HG03039 (cell line): ENCODE data around the gene KATNBL1.

ENCODE experiments used
- ATAC-seq: cut with Tn5 transposase; IDR thresholded peaks from one replicate; pipeline ENCODE4 v1.9.1; 2021; ENCODE audit warnings: mild to moderate bottlenecking, moderate library complexity; ENCODE audit not compliant: unreplicated experiment

The KATNBL1 gene

GRCh38 chr15:34119291-34119690 is 90.6 kb downstream of the KATNBL1 start:
- no peak for ATAC-seq

DNA sequence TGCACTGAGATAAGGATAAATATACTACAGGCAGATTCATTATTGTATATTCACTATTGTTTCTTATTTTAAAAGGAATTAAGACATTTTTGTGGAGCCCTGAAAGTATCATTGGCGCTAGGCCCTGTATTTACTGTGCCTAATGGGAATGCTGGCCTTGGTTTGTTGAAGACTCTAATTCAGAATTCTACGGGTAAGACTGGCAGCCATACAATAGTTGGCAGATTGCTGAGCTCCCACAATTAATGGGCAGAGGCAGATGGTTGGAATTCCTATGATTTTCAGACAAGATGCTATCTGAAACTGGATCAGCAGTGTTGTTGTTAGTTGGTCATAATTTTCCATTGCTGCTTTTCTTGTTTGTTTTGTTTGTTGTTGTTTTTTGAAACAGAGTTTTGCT is 93.3 kb downstream of the KATNBL1 start:
- no peak for ATAC-seq

DNA sequence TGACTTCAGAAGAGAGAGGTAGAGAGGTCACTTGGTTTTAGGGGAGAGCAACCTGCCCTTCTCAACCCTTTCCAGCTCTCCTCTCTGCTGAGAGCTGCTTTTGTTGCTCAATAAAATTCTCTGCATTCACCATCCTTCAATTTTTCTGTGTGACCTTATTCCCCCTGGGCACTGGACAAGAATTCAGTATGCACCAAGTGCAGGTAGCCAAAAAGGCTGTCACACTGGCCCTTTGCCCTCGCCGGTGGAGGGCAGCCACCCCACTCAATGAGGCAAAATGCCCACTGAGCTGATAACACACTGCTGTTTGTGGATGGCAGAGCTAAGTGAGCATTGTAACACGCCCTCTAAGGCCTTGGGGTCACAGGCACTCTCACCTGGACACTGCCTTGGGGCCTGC is 95.2 kb downstream of the KATNBL1 start:
- no peak for ATAC-seq

DNA sequence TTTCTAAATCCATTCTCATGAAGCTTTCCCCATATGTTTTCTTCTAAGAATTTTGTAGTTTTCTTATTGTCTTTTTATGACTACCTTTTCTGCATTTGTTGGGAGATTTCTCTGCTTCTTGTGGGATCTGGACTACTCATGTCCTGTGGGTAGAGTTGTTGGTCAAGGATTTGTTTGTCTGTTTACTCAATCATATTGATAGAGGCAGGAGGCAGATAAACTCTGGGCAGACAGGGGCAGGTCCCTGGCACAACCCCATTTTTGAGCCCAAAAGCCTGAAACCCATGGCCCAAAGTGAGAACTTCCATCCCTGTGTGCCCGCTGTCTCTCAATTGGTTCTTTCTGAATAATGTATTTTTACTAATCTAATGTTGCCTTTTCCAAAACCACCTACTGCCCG is 95.7 kb downstream of the KATNBL1 start:
- no peak for ATAC-seq

DNA sequence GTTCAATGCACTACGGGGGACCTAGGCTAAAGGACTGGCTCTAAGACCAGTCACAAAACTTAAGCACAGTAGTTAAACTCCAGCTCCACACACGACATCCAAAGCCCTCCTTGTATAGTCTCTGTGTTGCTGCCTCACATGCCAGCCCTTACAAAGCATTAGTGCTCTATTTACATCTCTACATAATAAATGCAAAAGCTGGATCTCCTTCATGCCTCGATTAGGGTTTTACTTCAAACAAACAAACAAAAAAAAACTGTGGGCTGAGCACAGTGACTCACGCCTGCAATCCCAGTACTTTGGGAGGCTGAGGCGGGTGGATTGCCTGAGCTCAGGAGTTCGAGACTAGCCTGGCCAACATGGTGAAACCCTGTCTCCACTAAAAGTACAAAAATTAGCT is 98.4 kb downstream of the KATNBL1 start:
- no peak for ATAC-seq

- no peak for ATAC-seq
Observed at GRCh38 chr15:34109797-34110663, 99.9 kb downstream of the KATNBL1 start.

DNA sequence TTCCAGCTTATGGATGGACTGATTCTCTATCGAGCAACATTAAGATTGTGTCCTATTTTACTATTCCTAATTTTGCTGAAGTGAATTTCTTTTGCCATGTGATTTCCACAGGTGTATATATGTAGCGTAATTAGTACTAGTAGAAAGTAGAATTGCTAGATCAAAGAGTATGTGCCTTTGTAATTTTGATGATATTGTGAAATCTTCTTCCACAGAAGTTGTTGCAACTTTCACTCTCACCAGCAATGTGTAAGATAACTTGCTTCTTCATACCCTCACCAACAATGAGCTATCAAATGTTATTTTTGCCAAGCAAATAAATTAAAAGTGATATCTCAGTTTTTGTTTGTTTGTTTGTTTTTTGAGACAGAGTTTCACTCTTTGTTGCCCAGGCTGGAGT is 102.6 kb downstream of the KATNBL1 start:
- no peak for ATAC-seq

- ATAC-seq = no peak
Observed at GRCh38 chr15:34106423-34106822, 103.5 kb downstream of the KATNBL1 start.

- no peak for ATAC-seq
Observed at GRCh38 chr15:34102175-34102925, 107.5 kb downstream of the KATNBL1 start.

DNA sequence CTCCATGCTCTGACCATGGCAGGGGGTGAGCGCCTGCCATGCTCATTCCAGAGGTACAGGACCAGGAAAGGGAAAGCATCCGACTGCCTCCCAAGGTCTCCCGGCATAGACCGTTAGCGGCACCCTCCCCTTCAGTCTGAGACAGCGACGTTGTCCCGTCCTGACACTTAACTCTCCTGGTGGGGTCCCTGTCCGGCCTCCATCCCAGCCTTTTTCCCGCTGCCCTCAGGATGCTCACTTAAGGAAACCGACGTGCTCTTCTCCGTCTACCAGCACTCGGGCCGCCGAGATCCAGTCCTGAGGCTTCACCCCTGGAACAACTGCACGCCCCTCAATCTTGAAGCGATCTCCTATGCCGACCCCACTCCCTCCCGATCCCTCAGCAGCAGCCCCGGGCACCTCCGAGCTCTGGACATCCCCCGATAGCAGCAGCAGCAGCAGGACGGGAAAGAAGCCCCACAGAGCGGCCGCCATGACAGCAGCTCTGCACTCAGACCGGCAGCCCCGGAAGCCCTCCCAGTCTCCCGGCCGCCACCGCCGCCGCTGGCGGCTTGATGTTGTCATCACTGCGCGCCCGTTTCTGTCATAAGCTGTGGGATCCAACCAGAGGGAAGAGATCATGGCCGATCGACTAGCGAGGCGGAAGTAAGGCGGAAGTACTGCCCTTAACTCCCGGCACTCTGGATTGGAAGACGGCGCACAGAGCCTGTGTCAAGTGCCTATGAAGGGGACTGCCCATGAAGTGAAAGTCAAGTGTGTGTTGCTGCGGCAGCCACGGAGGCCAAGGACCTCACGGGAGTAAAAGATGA is 108.3 kb downstream of the KATNBL1 start, which contains the start of the genes EMC7 and PGBD4:
EMC7 (minus strand) TSS at position 497 of the 809 bp plus-strand sequence; CDS start at position 474, 23 bp downstream.
PGBD4 (plus strand) TSS at position 718 of the 809 bp plus-strand sequence. CDS start 449 bp downstream, outside the sequence.
- peak; percentile 97 for ATAC-seq

- ATAC-seq = no peak
Observed at GRCh38 chr15:34099914-34100313, 110.0 kb downstream of the KATNBL1 start.
